Measurements from ENCODE around the gene HBS1L. TPM values are rescaled to one million over a fixed set of nuclear protein-coding genes. Genes with fewer than 3 reads are reported as not detected.

Gene HBS1L
- polyA plus RNA-seq, 1 of the 3 experiments (the other 2 are of a cell fraction) = 19.0 TPM

DNA sequence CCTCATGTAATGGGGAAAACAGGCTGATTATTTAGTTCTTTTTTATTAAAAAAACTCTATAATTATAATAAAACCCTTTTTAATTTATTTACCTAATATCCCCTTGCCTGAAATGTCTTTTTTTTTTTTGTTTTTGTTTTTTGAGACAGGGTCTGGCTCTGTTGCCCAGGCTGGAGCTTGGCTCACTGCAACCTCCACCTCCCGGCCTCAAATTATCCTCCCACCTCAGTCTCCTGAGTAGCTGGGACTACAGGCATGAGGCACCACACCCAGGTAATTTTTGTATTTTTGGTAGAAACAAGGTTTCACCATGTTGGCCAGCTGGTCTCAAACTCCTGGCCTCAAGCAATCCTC is 30.3 kb upstream of the HBS1L start:
- no peak overlapping the region for H2AFZ ChIP-seq (ENCODE audit: low read depth)
- no peaks in the 10 kb centered on the region for H3K9me2 ChIP-seq
- H3K9me3 ChIP-seq = peaks cover 9% of the 10 kb centered on the region; the same call in 1 of the 2 replicates
- no peak overlapping the region for H3K27ac ChIP-seq (ENCODE audit: low read depth in 2 of 2, low read length in 1 of 2)
- CTCF ChIA-PET = interaction anchor here (0.7 kb wide), 1 partner anchor 9 kb away, joined by 3 read pairs; no protein-coding TSS in a partner anchor
- no peak overlapping the region for H3K4me2 ChIP-seq
- H3K36me3 ChIP-seq (replicated peaks in 1 of 2; ENCODE audit: control insufficient read depth in 1 of 2, insufficient read depth in 2 of 2, low read length in 1 of 2) = no peaks in the 10 kb centered on the region
- TF ChIP-seq TAF1 (IDR thresholded peaks at IDR 0.05; ENCODE audit: borderline replicate concordance, low read depth, low read length) (no peak), FOXJ3 (CRISPR knock-in tag; IDR thresholded peaks at IDR 0.05) (no peak), EZH2phosphoT487 (IDR thresholded peaks at IDR 0.05; ENCODE audit: borderline replicate concordance, low read depth) (no peak), MXI1 (IDR thresholded peaks at IDR 0.05; ENCODE audit: low read depth, low read length) (no peak), GABPA (IDR thresholded peaks at IDR 0.05; ENCODE audit: low read depth) (no peak), GATA2 (CRISPR knock-in tag; IDR thresholded peaks at IDR 0.05) (no peak), NRF1 (IDR thresholded peaks at IDR 0.05; ENCODE audit: low read depth, low read length) (no peak), FOSL2 (IDR thresholded peaks at IDR 0.05; ENCODE audit: borderline replicate concordance, low read depth) (no peak), TEAD4 (IDR thresholded peaks at IDR 0.05; ENCODE audit: borderline replicate concordance, insufficient read depth) (no peak), FOXM1 (IDR thresholded peaks at IDR 0.05; ENCODE audit: low read depth) (no peak)
- TF ChIP-seq, protein P1, sequence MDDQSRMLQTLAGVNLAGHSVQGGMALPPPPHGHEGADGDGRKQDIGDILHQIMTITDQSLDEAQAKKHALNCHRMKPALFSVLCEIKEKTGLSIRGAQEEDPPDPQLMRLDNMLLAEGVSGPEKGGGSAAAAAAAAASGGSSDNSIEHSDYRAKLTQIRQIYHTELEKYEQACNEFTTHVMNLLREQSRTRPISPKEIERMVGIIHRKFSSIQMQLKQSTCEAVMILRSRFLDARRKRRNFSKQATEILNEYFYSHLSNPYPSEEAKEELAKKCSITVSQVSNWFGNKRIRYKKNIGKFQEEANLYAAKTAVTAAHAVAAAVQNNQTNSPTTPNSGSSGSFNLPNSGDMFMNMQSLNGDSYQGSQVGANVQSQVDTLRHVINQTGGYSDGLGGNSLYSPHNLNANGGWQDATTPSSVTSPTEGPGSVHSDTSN (IDR thresholded peaks at IDR 0.05) = no peak
- TF ChIP-seq, protein P2, sequence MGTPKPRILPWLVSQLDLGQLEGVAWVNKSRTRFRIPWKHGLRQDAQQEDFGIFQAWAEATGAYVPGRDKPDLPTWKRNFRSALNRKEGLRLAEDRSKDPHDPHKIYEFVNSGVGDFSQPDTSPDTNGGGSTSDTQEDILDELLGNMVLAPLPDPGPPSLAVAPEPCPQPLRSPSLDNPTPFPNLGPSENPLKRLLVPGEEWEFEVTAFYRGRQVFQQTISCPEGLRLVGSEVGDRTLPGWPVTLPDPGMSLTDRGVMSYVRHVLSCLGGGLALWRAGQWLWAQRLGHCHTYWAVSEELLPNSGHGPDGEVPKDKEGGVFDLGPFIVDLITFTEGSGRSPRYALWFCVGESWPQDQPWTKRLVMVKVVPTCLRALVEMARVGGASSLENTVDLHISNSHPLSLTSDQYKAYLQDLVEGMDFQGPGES (IDR thresholded peaks at IDR 0.05; ENCODE audit: low read depth, low read length) = no peak
- TF ChIP-seq, protein P3, sequence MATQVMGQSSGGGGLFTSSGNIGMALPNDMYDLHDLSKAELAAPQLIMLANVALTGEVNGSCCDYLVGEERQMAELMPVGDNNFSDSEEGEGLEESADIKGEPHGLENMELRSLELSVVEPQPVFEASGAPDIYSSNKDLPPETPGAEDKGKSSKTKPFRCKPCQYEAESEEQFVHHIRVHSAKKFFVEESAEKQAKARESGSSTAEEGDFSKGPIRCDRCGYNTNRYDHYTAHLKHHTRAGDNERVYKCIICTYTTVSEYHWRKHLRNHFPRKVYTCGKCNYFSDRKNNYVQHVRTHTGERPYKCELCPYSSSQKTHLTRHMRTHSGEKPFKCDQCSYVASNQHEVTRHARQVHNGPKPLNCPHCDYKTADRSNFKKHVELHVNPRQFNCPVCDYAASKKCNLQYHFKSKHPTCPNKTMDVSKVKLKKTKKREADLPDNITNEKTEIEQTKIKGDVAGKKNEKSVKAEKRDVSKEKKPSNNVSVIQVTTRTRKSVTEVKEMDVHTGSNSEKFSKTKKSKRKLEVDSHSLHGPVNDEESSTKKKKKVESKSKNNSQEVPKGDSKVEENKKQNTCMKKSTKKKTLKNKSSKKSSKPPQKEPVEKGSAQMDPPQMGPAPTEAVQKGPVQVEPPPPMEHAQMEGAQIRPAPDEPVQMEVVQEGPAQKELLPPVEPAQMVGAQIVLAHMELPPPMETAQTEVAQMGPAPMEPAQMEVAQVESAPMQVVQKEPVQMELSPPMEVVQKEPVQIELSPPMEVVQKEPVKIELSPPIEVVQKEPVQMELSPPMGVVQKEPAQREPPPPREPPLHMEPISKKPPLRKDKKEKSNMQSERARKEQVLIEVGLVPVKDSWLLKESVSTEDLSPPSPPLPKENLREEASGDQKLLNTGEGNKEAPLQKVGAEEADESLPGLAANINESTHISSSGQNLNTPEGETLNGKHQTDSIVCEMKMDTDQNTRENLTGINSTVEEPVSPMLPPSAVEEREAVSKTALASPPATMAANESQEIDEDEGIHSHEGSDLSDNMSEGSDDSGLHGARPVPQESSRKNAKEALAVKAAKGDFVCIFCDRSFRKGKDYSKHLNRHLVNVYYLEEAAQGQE (IDR thresholded peaks at IDR 0.05; ENCODE audit: low read depth, low read length) = no peak
- TF ChIP-seq, protein P4, sequence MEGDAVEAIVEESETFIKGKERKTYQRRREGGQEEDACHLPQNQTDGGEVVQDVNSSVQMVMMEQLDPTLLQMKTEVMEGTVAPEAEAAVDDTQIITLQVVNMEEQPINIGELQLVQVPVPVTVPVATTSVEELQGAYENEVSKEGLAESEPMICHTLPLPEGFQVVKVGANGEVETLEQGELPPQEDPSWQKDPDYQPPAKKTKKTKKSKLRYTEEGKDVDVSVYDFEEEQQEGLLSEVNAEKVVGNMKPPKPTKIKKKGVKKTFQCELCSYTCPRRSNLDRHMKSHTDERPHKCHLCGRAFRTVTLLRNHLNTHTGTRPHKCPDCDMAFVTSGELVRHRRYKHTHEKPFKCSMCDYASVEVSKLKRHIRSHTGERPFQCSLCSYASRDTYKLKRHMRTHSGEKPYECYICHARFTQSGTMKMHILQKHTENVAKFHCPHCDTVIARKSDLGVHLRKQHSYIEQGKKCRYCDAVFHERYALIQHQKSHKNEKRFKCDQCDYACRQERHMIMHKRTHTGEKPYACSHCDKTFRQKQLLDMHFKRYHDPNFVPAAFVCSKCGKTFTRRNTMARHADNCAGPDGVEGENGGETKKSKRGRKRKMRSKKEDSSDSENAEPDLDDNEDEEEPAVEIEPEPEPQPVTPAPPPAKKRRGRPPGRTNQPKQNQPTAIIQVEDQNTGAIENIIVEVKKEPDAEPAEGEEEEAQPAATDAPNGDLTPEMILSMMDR (IDR thresholded peaks at IDR 0.05) = no peak
- no peak overlapping the region for H3K4me3 ChIP-seq (ENCODE audit: low read depth in 2 of 2, low read length in 1 of 2)
- no peaks in the 10 kb centered on the region for H3K79me2 ChIP-seq (ENCODE audit: insufficient read depth)
- no peaks in the 10 kb centered on the region for H3F3A ChIP-seq (replicated peaks; ENCODE audit: insufficient read depth)
- POLR2A ChIA-PET = no interaction called here
- H3K9ac ChIP-seq = no peak overlapping the region
- WGBS (ENCODE audit: low lambda C conversion rate) = 81% methylated on average over 1 of the region's 1 CpG
- DNase-seq = no peak
- no peaks in the 10 kb centered on the region for H3K27me3 ChIP-seq (ENCODE audit: insufficient read depth)
- H4K20me1 ChIP-seq (ENCODE audit: insufficient read depth) = no peaks in the 10 kb centered on the region
- peaks cover 0 to 3% of the 10 kb centered on the region in 2 experiments; a peak in 1 of 4 replicates for H3K4me1 ChIP-seq (ENCODE audit: control insufficient read depth in 1 of 2, insufficient read depth in 2 of 2, low read depth in 1 of 2, low read length in 1 of 2)
